Measurements from ENCODE around the gene FAM53A. TPM values are rescaled to one million over a fixed set of nuclear protein-coding genes. Genes with fewer than 3 reads are reported as not detected.

Gene FAM53A
- total RNA-seq, 4 donors from 2014 or later = 6.1 to 33.7 (median 13.6) TPM

- H3K4me1 ChIP-seq = no peaks in the 10 kb centered on the region
- H3K27ac ChIP-seq = no peak overlapping the region
- TF ChIP-seq EP300 (IDR thresholded peaks at IDR 0.05) = no peak
- TF ChIP-seq POLR2A (IDR thresholded peaks at IDR 0.05) = no peak
- TF ChIP-seq CTCF (IDR thresholded peaks at IDR 0.05) = no peak
- DNase-seq (ENCODE audit: low spot score in 2 of 2) = no peak
- H3K27me3 ChIP-seq = no peaks in the 10 kb centered on the region
- peaks cover 0 to 11% (median 0%) of the 10 kb centered on the region in 4 donors for H3K9me3 ChIP-seq
- 81 to 88% methylated on average over 9 to 10 of the region's 10 CpGs for WGBS, 2 donors
- H3K4me3 ChIP-seq = no peak overlapping the region
- peaks cover 0 to 5% (median 0%) of the 10 kb centered on the region in 3 donors for H3K36me3 ChIP-seq
Observed at GRCh38 chr4:1621526-1621925, 62.6 kb downstream of the FAM53A start.

- no peak overlapping the region for H3K4me3 ChIP-seq
- H3K4me1 ChIP-seq = no peaks in the 10 kb centered on the region
- 90 to 95% methylated on average over 22 to 24 of the region's 25 CpGs for WGBS, 2 donors
- peaks cover 0 to 5% (median 0%) of the 10 kb centered on the region in 3 donors for H3K36me3 ChIP-seq
- no peaks in the 10 kb centered on the region for H3K27me3 ChIP-seq
- TF ChIP-seq CTCF (IDR thresholded peaks at IDR 0.05) (no peak), POLR2A (IDR thresholded peaks at IDR 0.05) (no peak), EP300 (IDR thresholded peaks at IDR 0.05) (no peak)
- DNase-seq (ENCODE audit: low spot score in 2 of 2) = no peak
- no peak overlapping the region for H3K27ac ChIP-seq
- peaks cover 0 to 11% (median 0%) of the 10 kb centered on the region in 4 donors for H3K9me3 ChIP-seq
Observed at GRCh38 chr4:1619151-1619672, 64.9 kb downstream of the FAM53A start.

- Histone ChIP-seq H3K27me3 (no peaks in the 10 kb centered on the region), H3K36me3 (peaks cover 0 to 5% (median 0%) of the 10 kb centered on the region in 3 donors), H3K4me3 (no peak overlapping the region), H3K9me3 (peaks cover 0 to 11% (median 0%) of the 10 kb centered on the region in 4 donors), H3K27ac (no peak overlapping the region), H3K4me1 (no peaks in the 10 kb centered on the region)
- 86 to 91% methylated on average over 9 of the region's 12 CpGs for WGBS, 2 donors
- no peak for DNase-seq (ENCODE audit: low spot score in 2 of 2)
- no peak for TF ChIP-seq CTCF (IDR thresholded peaks at IDR 0.05)
- TF ChIP-seq POLR2A (IDR thresholded peaks at IDR 0.05) = no peak
- no peak for TF ChIP-seq EP300 (IDR thresholded peaks at IDR 0.05)
Observed at GRCh38 chr4:1618438-1618837, 65.7 kb downstream of the FAM53A start.

GRCh38 chr4:1616557-1616930, 67.6 kb downstream of the FAM53A start:
- Histone ChIP-seq H3K9me3 (peaks cover 0 to 11% (median 0%) of the 10 kb centered on the region in 4 donors), H3K4me1 (no peaks in the 10 kb centered on the region), H3K4me3 (no peak overlapping the region), H3K27me3 (no peaks in the 10 kb centered on the region), H3K27ac (no peak overlapping the region), H3K36me3 (peaks cover 0 to 5% (median 0%) of the 10 kb centered on the region in 3 donors)
- no peak for TF ChIP-seq EP300 (IDR thresholded peaks at IDR 0.05)
- no peak for TF ChIP-seq CTCF (IDR thresholded peaks at IDR 0.05)
- TF ChIP-seq POLR2A (IDR thresholded peaks at IDR 0.05) = no peak
- DNase-seq (ENCODE audit: low spot score in 2 of 2) = no peak
- WGBS, 2 donors = 70 to 87% methylated on average over 6 of the region's 6 CpGs

GRCh38 chr4:1615786-1616556, 68.1 kb downstream of the FAM53A start:
- Histone ChIP-seq H3K4me1 (no peaks in the 10 kb centered on the region), H3K27me3 (no peaks in the 10 kb centered on the region), H3K4me3 (no peak overlapping the region), H3K36me3 (peaks cover 0 to 5% (median 0%) of the 10 kb centered on the region in 3 donors), H3K27ac (no peak overlapping the region), H3K9me3 (peaks cover 0 to 11% (median 0%) of the 10 kb centered on the region in 4 donors)
- 77 to 84% methylated on average over 18 to 22 of the region's 22 CpGs for WGBS, 2 donors
- DNase-seq (ENCODE audit: low spot score in 2 of 2) = no peak
- TF ChIP-seq CTCF (IDR thresholded peaks at IDR 0.05) = no peak
- no peak for TF ChIP-seq EP300 (IDR thresholded peaks at IDR 0.05)
- TF ChIP-seq POLR2A (IDR thresholded peaks at IDR 0.05) = no peak
